HUES6 (cell line): Measurements from ENCODE around the gene ERCC4.

Source experiments
- H3K27ac ChIP-seq: 2 replicates; pipeline ENCODE4 v1.7.0; 2013; ENCODE audit warnings: low read depth, mild to moderate bottlenecking, low read length, inconsistent platforms
- H3K27me3 ChIP-seq: 2 replicates; pipeline ENCODE4 v1.6.1; 2013; ENCODE audit warnings: low read length; ENCODE audit not compliant: control insufficient read depth, insufficient read depth
- H3K36me3 ChIP-seq: 2 replicates; pipeline ENCODE4 v1.6.1; 2013; ENCODE audit warnings: low read length; ENCODE audit not compliant: control insufficient read depth, insufficient read depth
- H3K4me1 ChIP-seq: 2 replicates; pipeline ENCODE4 v1.6.1; 2013; ENCODE audit warnings: low read length; ENCODE audit not compliant: control insufficient read depth, insufficient read depth
- H3K4me3 ChIP-seq: 2 replicates; pipeline ENCODE4 v1.5.1; 2013; ENCODE audit warnings: low read depth, low read length
- H3K9ac ChIP-seq: one replicate; pipeline ENCODE4 v1.6.1; 2013; ENCODE audit warnings: mild to moderate bottlenecking, low read length
- H3K9me3 ChIP-seq: 2 replicates; pipeline ENCODE4 v1.6.1; 2013; ENCODE audit warnings: low read depth, low read length; ENCODE audit not compliant: control insufficient read depth, insufficient read depth

ERCC4 gene

GRCh38 chr16:13928646-13929045 lies 8.7 kb downstream of the ERCC4 start:
- Histone ChIP-seq H3K27ac (no peak overlapping the region), H3K9ac (no peak overlapping the region), H3K9me3 (no peaks in the 10 kb centered on the region), H3K36me3 (peaks cover 51% of the 10 kb centered on the region), H3K4me1 (no peaks in the 10 kb centered on the region), H3K27me3 (no peaks in the 10 kb centered on the region), H3K4me3 (no peak overlapping the region)

- no peak overlapping the region for H3K27ac ChIP-seq
- H3K4me1 ChIP-seq = no peaks in the 10 kb centered on the region
- H3K9ac ChIP-seq = no peak overlapping the region
- no peak overlapping the region for H3K4me3 ChIP-seq
- no peaks in the 10 kb centered on the region for H3K27me3 ChIP-seq
- no peaks in the 10 kb centered on the region for H3K9me3 ChIP-seq
- peaks cover 44% of the 10 kb centered on the region for H3K36me3 ChIP-seq
These were observed 11.9 kb downstream of the ERCC4 start for GRCh38 chr16:13931845-13932244.

- H3K9ac ChIP-seq = no peak overlapping the region
- H3K4me3 ChIP-seq = no peak overlapping the region
- no peaks in the 10 kb centered on the region for H3K4me1 ChIP-seq
- H3K36me3 ChIP-seq = peaks cover 52% of the 10 kb centered on the region
- H3K27ac ChIP-seq = no peak overlapping the region
- no peaks in the 10 kb centered on the region for H3K27me3 ChIP-seq
- H3K9me3 ChIP-seq = no peaks in the 10 kb centered on the region
These were observed 15.5 kb downstream of the ERCC4 start for GRCh38 chr16:13935408-13935807.

- Histone ChIP-seq H3K9me3 (no peaks in the 10 kb centered on the region), H3K27ac (no peak overlapping the region), H3K27me3 (no peaks in the 10 kb centered on the region), H3K36me3 (peaks cover 48% of the 10 kb centered on the region), H3K4me1 (no peaks in the 10 kb centered on the region), H3K4me3 (no peak overlapping the region), H3K9ac (no peak overlapping the region)
These were observed 16.2 kb downstream of the ERCC4 start for GRCh38 chr16:13936155-13936554.

GRCh38 chr16:13936596-13937081 lies 16.7 kb downstream of the ERCC4 start:
- H3K4me3 ChIP-seq = no peak overlapping the region
- no peak overlapping the region for H3K27ac ChIP-seq
- no peak overlapping the region for H3K9ac ChIP-seq
- peaks cover 45% of the 10 kb centered on the region for H3K36me3 ChIP-seq
- no peaks in the 10 kb centered on the region for H3K4me1 ChIP-seq
- H3K9me3 ChIP-seq = no peaks in the 10 kb centered on the region
- no peaks in the 10 kb centered on the region for H3K27me3 ChIP-seq

- Histone ChIP-seq H3K36me3 (peaks cover 39% of the 10 kb centered on the region), H3K4me1 (no peaks in the 10 kb centered on the region), H3K27ac (no peak overlapping the region)
These were observed 17.5 kb downstream of the ERCC4 start for GRCh38 chr16:13937411-13937810.

GRCh38 chr16:13938480-13938879 lies 18.5 kb downstream of the ERCC4 start:
- Histone ChIP-seq H3K4me3 (no peak overlapping the region), H3K27ac (no peak overlapping the region), H3K9ac (no peak overlapping the region), H3K27me3 (no peaks in the 10 kb centered on the region), H3K36me3 (peaks cover 38% of the 10 kb centered on the region), H3K4me1 (no peaks in the 10 kb centered on the region), H3K9me3 (no peaks in the 10 kb centered on the region)

More at GRCh38 chr16:13937411-13937810, 17.5 kb downstream of the ERCC4 start:
- H3K9me3 ChIP-seq = no peaks in the 10 kb centered on the region
- no peak overlapping the region for H3K9ac ChIP-seq
- H3K27me3 ChIP-seq = no peaks in the 10 kb centered on the region
- H3K4me3 ChIP-seq = no peak overlapping the region

GRCh38 chr16:13939821-13940220 lies 19.9 kb downstream of the ERCC4 start:
- no peak overlapping the region for H3K4me3 ChIP-seq
- H3K4me1 ChIP-seq = no peaks in the 10 kb centered on the region
- H3K36me3 ChIP-seq = peaks cover 40% of the 10 kb centered on the region
- H3K27ac ChIP-seq = no peak overlapping the region
- no peak overlapping the region for H3K9ac ChIP-seq
- no peaks in the 10 kb centered on the region for H3K9me3 ChIP-seq
- H3K27me3 ChIP-seq = no peaks in the 10 kb centered on the region

- Histone ChIP-seq H3K27ac (no peak overlapping the region), H3K4me3 (no peak overlapping the region), H3K9ac (no peak overlapping the region), H3K36me3 (peaks cover 41% of the 10 kb centered on the region), H3K4me1 (no peaks in the 10 kb centered on the region), H3K27me3 (no peaks in the 10 kb centered on the region), H3K9me3 (no peaks in the 10 kb centered on the region)
These were observed 20.5 kb downstream of the ERCC4 start for GRCh38 chr16:13940397-13940933.

GRCh38 chr16:13944816-13945215 lies 24.9 kb downstream of the ERCC4 start:
- H3K36me3 ChIP-seq = peaks cover 40% of the 10 kb centered on the region
- no peak overlapping the region for H3K4me3 ChIP-seq
- H3K9me3 ChIP-seq = no peaks in the 10 kb centered on the region

GRCh38 chr16:13945744-13946485 lies 26.0 kb downstream of the ERCC4 start:
- no peak overlapping the region for H3K27ac ChIP-seq
- H3K4me1 ChIP-seq = no peaks in the 10 kb centered on the region
- no peak overlapping the region for H3K9ac ChIP-seq
- H3K9me3 ChIP-seq = no peaks in the 10 kb centered on the region
- no peak overlapping the region for H3K4me3 ChIP-seq
- peaks cover 36% of the 10 kb centered on the region for H3K36me3 ChIP-seq
- H3K27me3 ChIP-seq = no peaks in the 10 kb centered on the region

More at GRCh38 chr16:13944816-13945215, 24.9 kb downstream of the ERCC4 start:
- Histone ChIP-seq H3K9ac (no peak overlapping the region), H3K27ac (no peak overlapping the region), H3K4me1 (no peaks in the 10 kb centered on the region), H3K27me3 (no peaks in the 10 kb centered on the region)
